CD14-positive monocyte (primary cell): ENCODE data around the gene PSPH. TPM values are rescaled to one million over a fixed set of nuclear protein-coding genes. Genes with fewer than 3 reads are reported as not detected.

Source experiments
- DNase-seq, 3 donors: peaks; one replicate each; pipeline ENCODE4 v3.0.0-alpha.2; 2011 to 2022
- H2AFZ ChIP-seq: 2 replicates; pipeline ENCODE4 v1.6.0; 2012; ENCODE audit warnings: mild to moderate bottlenecking, low read depth, low read length, inconsistent platforms; ENCODE audit not compliant: insufficient read depth, poor library complexity, severe bottlenecking
- H3K27ac ChIP-seq, 2 donors: 1 replicate in 1 of 2; 2 replicates in 1 of 2; pipeline ENCODE4 v1.5.1; 2012 to 2013; ENCODE audit warnings: low read length in 2 of 2, control low read depth in 1 of 2, inconsistent platforms in 1 of 2, low read depth in 1 of 2, mild to moderate bottlenecking in 1 of 2
- H3K27me3 ChIP-seq, 2 donors: one replicate each; pipeline versions ENCODE4 v1.6.0 to v1.6.1; 2011 to 2013; ENCODE audit warnings: low read length in 2 of 2; ENCODE audit not compliant: control insufficient read depth in 2 of 2, insufficient read depth in 2 of 2
- H3K36me3 ChIP-seq, 2 donors: replicated peaks in 1 of 2; 1 replicate in 1 of 2; 2 replicates in 1 of 2; pipeline versions ENCODE4 v1.5.1 to v1.6.1; 2012 to 2013; ENCODE audit warnings: low read length in 2 of 2, control low read depth in 1 of 2, inconsistent platforms in 1 of 2, mild to moderate bottlenecking in 1 of 2; ENCODE audit not compliant: insufficient read depth in 2 of 2, control insufficient read depth in 1 of 2
- H3K4me1 ChIP-seq, 2 donors: 1 replicate in 1 of 2; 2 replicates in 1 of 2; pipeline versions ENCODE4 v1.5.1 to v1.6.1; 2012 to 2013; ENCODE audit warnings: low read length in 2 of 2, control low read depth in 1 of 2, inconsistent platforms in 1 of 2, mild to moderate bottlenecking in 1 of 2, moderate library complexity in 1 of 2; ENCODE audit not compliant: insufficient read depth in 2 of 2, control insufficient read depth in 1 of 2
- H3K4me2 ChIP-seq: replicated peaks from 2 replicates; pipeline ENCODE3; 2012; ENCODE audit warnings: low read length, moderate library complexity, mild to moderate bottlenecking; ENCODE audit not compliant: poor library complexity, severe bottlenecking; ENCODE audit errors: extremely low read depth
- H3K4me3 ChIP-seq, 3 experiments: fragments of 200-600 bp in 1 of 3; sonication (generic) in 1 of 3; replicated peaks in 1 of 3; 1 replicate in 2 of 3; 2 replicates in 1 of 3; pipeline ENCODE4 v1.5.1; 2011 to 2013; ENCODE audit warnings: low read length in 3 of 3, mild to moderate bottlenecking in 3 of 3, control low read depth in 2 of 3, low read depth in 2 of 3, inconsistent platforms in 1 of 3, moderate library complexity in 1 of 3
- H3K79me2 ChIP-seq: 2 replicates; pipeline ENCODE4 v1.6.0; 2012; ENCODE audit warnings: mild to moderate bottlenecking, control low read depth, inconsistent platforms, low read length, moderate library complexity; ENCODE audit not compliant: insufficient read depth
- H3K9ac ChIP-seq: 2 replicates; pipeline ENCODE4 v1.6.0; 2017; ENCODE audit warnings: low read length, mild to moderate bottlenecking; ENCODE audit not compliant: insufficient read depth, poor library complexity, severe bottlenecking
- H3K9me3 ChIP-seq, 2 donors: replicated peaks in 1 of 2; 1 replicate in 1 of 2; 2 replicates in 1 of 2; pipeline versions ENCODE4 v1.5.1 to v1.6.1; 2012 to 2013; ENCODE audit warnings: low read length in 2 of 2, control low read depth in 1 of 2; ENCODE audit not compliant: control insufficient read depth in 1 of 2, insufficient read depth in 1 of 2
- H4K20me1 ChIP-seq: 2 replicates; pipeline ENCODE4 v1.6.0; 2012; ENCODE audit warnings: mild to moderate bottlenecking, low read length, control low read depth, moderate library complexity; ENCODE audit not compliant: insufficient read depth
- H3K27ac Mint-ChIP-seq, 7 donors: one replicate each; pipeline ENCODE4 v1.8.0; 2020; ENCODE audit warnings: mild to moderate bottlenecking in 7 of 7, mixed read lengths in 7 of 7, moderate library complexity in 6 of 7, inconsistent platforms in 2 of 7
- H3K27me3 Mint-ChIP-seq, 3 donors: one replicate each; pipeline ENCODE4 v1.8.0; 2021 to 2022; ENCODE audit warnings: low read depth in 3 of 3, mild to moderate bottlenecking in 3 of 3, mixed read lengths in 3 of 3, moderate library complexity in 3 of 3, inconsistent platforms in 1 of 3
- H3K36me3 Mint-ChIP-seq, 2 donors: one replicate each; pipeline ENCODE4 v1.8.0; 2020; ENCODE audit warnings: mixed read lengths in 2 of 2, inconsistent platforms in 1 of 2, mild to moderate bottlenecking in 1 of 2
- H3K4me1 Mint-ChIP-seq: one replicate; pipeline ENCODE4 v1.8.0; 2020; ENCODE audit warnings: mild to moderate bottlenecking, mixed read lengths
- H3K4me3 Mint-ChIP-seq, 2 donors: one replicate each; pipeline ENCODE4 v1.8.0; 2020; ENCODE audit warnings: mild to moderate bottlenecking in 2 of 2, mixed read lengths in 2 of 2, moderate library complexity in 1 of 2
- H3K9me3 Mint-ChIP-seq, 7 donors: one replicate each; pipeline ENCODE4 v1.8.0; 2020 to 2022; ENCODE audit warnings: mixed read lengths in 7 of 7, mild to moderate bottlenecking in 6 of 7, moderate library complexity in 6 of 7, inconsistent platforms in 2 of 7
- CTCF ChIP-seq: fragments of 200-600 bp; IDR thresholded peaks from one replicate; pipeline ENCODE4 v1.8.0; 2022; ENCODE audit warnings: antibody characterized with exemption, mild to moderate bottlenecking
- WGBS: methylation state at CpG from one replicate; pipeline ENCODE4 v1.1.5; 2013; ENCODE audit warnings: missing lambda C conversion rate; ENCODE audit not compliant: insufficient coverage; 5-methylcytosine and 5-hydroxymethylcytosine counted together
- intact Hi-C, 2 donors: fragments of 100-400 bp; cut with micrococcal nuclease; formaldehyde crosslinking; loops; one replicate each; pipeline versions ENCODE4 v1.15.0 to v1.15.1; 2023
- polyA plus RNA-seq, 3 donors: library from polyadenylated mRNA; depleted of rRNA in 1 of 3; unstranded in 2 of 3; stranded (reverse) in 1 of 3; fragments of 300-500 nt in 2 of 3; fragments of >200 nt in 1 of 3; fragmentation: Illumina TruSeq in 2 of 3; gene quantifications; 1 replicate in 2 of 3; 2 replicates in 1 of 3; pipeline ENCODE4 v1.2.3, GENCODE V29; 2012 to 2021

PSPH gene
- polyA plus RNA-seq, 3 donors, result 1.7 to 6.7 (median 5.3) TPM

- peaks cover 50 to 57% of the 10 kb centered on the region in 2 donors for H3K36me3 ChIP-seq
- no peaks in the 10 kb centered on the region for H3K9me3 ChIP-seq
These were observed 11.1 kb upstream of the PSPH start for GRCh38 chr7:56062382-56062781.

GRCh38 chr7:56053993-56054392 is 2.7 kb upstream of the PSPH start:
- H3K36me3 Mint-ChIP-seq, result peaks cover 51 to 63% of the 10 kb centered on the region in 2 donors
- no peak overlapping the region for H3K4me3 Mint-ChIP-seq
- Histone ChIP-seq H3K9ac (no peak overlapping the region), H3K9me3 (no peaks in the 10 kb centered on the region), H3K4me3 (no peak overlapping the region), H4K20me1 (no peaks in the 10 kb centered on the region), H3K4me1 (peaks cover 19 to 24% of the 10 kb centered on the region in 2 donors), H3K79me2 (peaks cover 49% of the 10 kb centered on the region), H3K27me3 (no peaks in the 10 kb centered on the region), H3K27ac (no peak overlapping the region), H2AFZ (no peak overlapping the region), H3K4me2 (no peak overlapping the region), H3K36me3 (peaks cover 56 to 63% of the 10 kb centered on the region in 2 donors)
- H3K27me3 Mint-ChIP-seq, result no peaks in the 10 kb centered on the region
- H3K27ac Mint-ChIP-seq, result no peak overlapping the region
- DNase-seq, result no peak
- intact Hi-C loops, result loop anchor here in 1 of 2 donors (5.0 kb wide), 1 partner anchor 687 kb away; the partner anchor contains the start of gene LANCL2
- no peaks in the 10 kb centered on the region for H3K9me3 Mint-ChIP-seq
- TF ChIP-seq CTCF, result no peak
- WGBS, result no CpG with 5 or more reads among the region's 2 CpGs
- peaks cover 25% of the 10 kb centered on the region for H3K4me1 Mint-ChIP-seq

More at GRCh38 chr7:56062382-56062781, 11.1 kb upstream of the PSPH start:
- no peak for TF ChIP-seq CTCF
- H3K4me3 ChIP-seq, result no peak overlapping the region
- peak overlapping the region in 1 of 2 donors; percentile 95 for H3K27ac ChIP-seq
- no peak for DNase-seq
- peak overlapping the region; percentile 67 to 78 (median 72) for H3K27ac Mint-ChIP-seq
- H3K4me1 ChIP-seq, result peaks cover 12 to 24% of the 10 kb centered on the region in 2 donors
- peaks cover 19% of the 10 kb centered on the region for H3K4me1 Mint-ChIP-seq
- peaks cover 53 to 55% of the 10 kb centered on the region in 2 donors for H3K36me3 Mint-ChIP-seq
- no peak overlapping the region for H3K9ac ChIP-seq
- no peaks in the 10 kb centered on the region for H4K20me1 ChIP-seq
- no peak overlapping the region for H3K4me2 ChIP-seq
- 62% methylated on average over 2 of the region's 2 CpGs for WGBS
- H3K4me3 Mint-ChIP-seq, result no peak overlapping the region
- H3K79me2 ChIP-seq, result peaks cover 20% of the 10 kb centered on the region
- H3K27me3 ChIP-seq, result no peaks in the 10 kb centered on the region
- no peaks in the 10 kb centered on the region for H3K9me3 Mint-ChIP-seq
- no peak overlapping the region for H2AFZ ChIP-seq
- peaks cover 0 to 1% (median 0%) of the 10 kb centered on the region in 3 donors for H3K27me3 Mint-ChIP-seq
- intact Hi-C loops, result loop anchor here in 1 of 2 donors (5.0 kb wide), 1 partner anchor 45 kb away; the partner anchor contains the start of gene CHCHD2
